Measurements from ENCODE around the gene BDH1. TPM values are rescaled to one million over a fixed set of nuclear protein-coding genes. Genes with fewer than 3 reads are reported as not detected.

The BDH1 gene
- total RNA-seq, 2 donors from 2014 or later = 32.5 to 49.0 TPM

DNA sequence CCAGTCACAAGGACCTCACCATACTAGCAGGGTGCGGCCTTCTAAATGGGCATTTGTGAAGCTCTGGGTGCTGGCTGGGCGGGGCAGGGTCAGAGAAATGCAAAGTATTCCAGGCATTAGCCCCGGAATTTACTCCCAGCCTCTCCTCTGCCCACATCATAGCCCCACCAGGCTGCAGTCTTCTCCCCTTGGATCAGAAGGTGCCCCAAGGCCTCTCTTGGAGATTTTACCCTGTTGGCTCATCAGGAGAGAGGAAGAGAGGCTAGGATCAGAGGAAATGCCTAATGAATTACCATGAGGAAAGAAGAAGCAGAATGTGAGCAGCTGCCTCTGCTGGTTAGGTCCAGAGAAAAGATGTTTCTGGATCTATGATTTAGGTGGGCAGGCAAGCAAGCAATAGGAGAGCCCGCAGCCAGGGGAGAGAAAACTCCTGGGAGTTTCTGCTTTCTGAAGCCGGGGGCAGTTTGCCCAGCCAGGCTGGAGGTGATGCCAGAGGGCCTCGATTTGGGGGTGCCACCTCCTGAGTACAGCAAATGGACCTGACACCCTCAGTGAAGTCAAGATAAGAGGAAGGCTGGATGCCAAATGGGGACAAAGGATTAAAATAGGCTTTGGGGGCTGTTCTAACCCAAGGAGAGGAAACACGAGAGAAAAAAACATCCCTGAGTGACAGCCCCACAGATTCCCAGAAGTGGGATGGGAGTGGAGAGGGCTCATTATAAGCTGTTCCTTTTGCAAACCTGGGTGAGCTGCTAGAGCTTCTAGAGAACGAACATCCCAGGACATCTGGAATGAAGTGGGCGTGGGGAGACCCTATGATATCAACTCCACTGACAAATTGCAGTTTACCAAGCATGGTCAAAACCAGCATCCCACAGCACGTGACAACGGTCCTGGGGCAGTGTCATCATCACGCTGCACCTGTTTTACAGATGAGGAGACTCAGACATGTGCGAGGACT is 65.4 kb downstream of the BDH1 start:
- Histone ChIP-seq H3K4me1 (ENCODE audit: control insufficient read depth, insufficient read depth, low read length) (peaks cover 2% of the 10 kb centered on the region), H3K27ac (ENCODE audit: low read depth, low read length) (no peak overlapping the region), H3K36me3 (ENCODE audit: control insufficient read depth, insufficient read depth, low read length) (no peaks in the 10 kb centered on the region), H3K9me3 (ENCODE audit: control insufficient read depth, low read length) (no peaks in the 10 kb centered on the region), H3K9ac (ENCODE audit: extremely low read depth, low read length, poor library complexity, severe bottlenecking) (no peak overlapping the region), H3K27me3 (ENCODE audit: control insufficient read depth, insufficient read depth, low read length, poor library complexity, severe bottlenecking) (no peaks in the 10 kb centered on the region), H3K4me3 (ENCODE audit: low read length) (no peak overlapping the region)
- no peak overlapping the region for H3K4me3 Mint-ChIP-seq
- no peaks in the 10 kb centered on the region for H3K36me3 Mint-ChIP-seq (ENCODE audit: low read depth)
- TF ChIP-seq, protein P1, sequence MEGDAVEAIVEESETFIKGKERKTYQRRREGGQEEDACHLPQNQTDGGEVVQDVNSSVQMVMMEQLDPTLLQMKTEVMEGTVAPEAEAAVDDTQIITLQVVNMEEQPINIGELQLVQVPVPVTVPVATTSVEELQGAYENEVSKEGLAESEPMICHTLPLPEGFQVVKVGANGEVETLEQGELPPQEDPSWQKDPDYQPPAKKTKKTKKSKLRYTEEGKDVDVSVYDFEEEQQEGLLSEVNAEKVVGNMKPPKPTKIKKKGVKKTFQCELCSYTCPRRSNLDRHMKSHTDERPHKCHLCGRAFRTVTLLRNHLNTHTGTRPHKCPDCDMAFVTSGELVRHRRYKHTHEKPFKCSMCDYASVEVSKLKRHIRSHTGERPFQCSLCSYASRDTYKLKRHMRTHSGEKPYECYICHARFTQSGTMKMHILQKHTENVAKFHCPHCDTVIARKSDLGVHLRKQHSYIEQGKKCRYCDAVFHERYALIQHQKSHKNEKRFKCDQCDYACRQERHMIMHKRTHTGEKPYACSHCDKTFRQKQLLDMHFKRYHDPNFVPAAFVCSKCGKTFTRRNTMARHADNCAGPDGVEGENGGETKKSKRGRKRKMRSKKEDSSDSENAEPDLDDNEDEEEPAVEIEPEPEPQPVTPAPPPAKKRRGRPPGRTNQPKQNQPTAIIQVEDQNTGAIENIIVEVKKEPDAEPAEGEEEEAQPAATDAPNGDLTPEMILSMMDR (conservative IDR thresholded peaks at IDR 0.05) = no peak
- peak; percentile 69 for DNase-seq
- peaks cover 2% of the 10 kb centered on the region for H3K4me1 Mint-ChIP-seq
- H3K27me3 Mint-ChIP-seq (ENCODE audit: insufficient read depth) = peaks cover 2% of the 10 kb centered on the region
- WGBS, 2 experiments (ENCODE audit: insufficient coverage in 1 of 2, insufficient read length in 1 of 2) = 90 to 96% methylated on average over 7 to 13 of the region's 13 CpGs
- no peak overlapping the region for H3K27ac Mint-ChIP-seq
- no peaks in the 10 kb centered on the region for H3K9me3 Mint-ChIP-seq

DNA sequence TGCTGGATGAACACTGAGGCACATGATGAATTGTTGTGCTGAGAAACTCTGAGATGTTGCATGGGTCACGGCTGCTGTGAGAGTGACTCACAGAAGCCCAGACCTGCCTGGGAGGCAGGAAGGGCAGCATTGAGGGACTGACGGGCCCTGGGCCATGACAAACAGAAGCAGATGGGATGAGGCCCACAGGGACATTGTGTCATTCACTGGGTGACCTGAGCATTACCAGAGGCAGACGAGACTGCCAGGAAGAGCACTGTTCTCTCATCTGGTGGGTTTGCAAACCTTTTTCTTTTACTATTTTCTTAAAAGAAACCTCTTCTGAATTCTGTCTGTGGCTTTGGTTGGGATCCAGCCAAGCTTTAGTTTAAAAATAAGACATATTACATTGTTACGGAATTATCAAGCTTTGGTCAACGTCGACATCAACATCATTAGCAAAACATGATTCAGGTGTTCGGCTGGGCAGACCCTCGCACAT is 67.8 kb downstream of the BDH1 start:
- Histone ChIP-seq H3K9ac (ENCODE audit: extremely low read depth, low read length, poor library complexity, severe bottlenecking) (no peak overlapping the region), H3K27me3 (ENCODE audit: control insufficient read depth, insufficient read depth, low read length, poor library complexity, severe bottlenecking) (no peaks in the 10 kb centered on the region), H3K4me3 (ENCODE audit: low read length) (no peak overlapping the region), H3K4me1 (ENCODE audit: control insufficient read depth, insufficient read depth, low read length) (peaks cover 2% of the 10 kb centered on the region), H3K27ac (ENCODE audit: low read depth, low read length) (no peak overlapping the region), H3K36me3 (ENCODE audit: control insufficient read depth, insufficient read depth, low read length) (no peaks in the 10 kb centered on the region), H3K9me3 (ENCODE audit: control insufficient read depth, low read length) (no peaks in the 10 kb centered on the region)
- no peak for DNase-seq
- Mint-ChIP-seq H3K4me1 (peaks cover 2% of the 10 kb centered on the region), H3K36me3 (ENCODE audit: low read depth) (no peaks in the 10 kb centered on the region), H3K9me3 (no peaks in the 10 kb centered on the region), H3K27me3 (ENCODE audit: insufficient read depth) (no peaks in the 10 kb centered on the region), H3K27ac (no peak overlapping the region), H3K4me3 (no peak overlapping the region)
- TF ChIP-seq, protein P1 (conservative IDR thresholded peaks at IDR 0.05) = no peak
- 90 to 95% methylated on average over 3 to 8 of the region's 8 CpGs for WGBS, 2 experiments (ENCODE audit: insufficient coverage in 1 of 2, insufficient read length in 1 of 2)

DNA sequence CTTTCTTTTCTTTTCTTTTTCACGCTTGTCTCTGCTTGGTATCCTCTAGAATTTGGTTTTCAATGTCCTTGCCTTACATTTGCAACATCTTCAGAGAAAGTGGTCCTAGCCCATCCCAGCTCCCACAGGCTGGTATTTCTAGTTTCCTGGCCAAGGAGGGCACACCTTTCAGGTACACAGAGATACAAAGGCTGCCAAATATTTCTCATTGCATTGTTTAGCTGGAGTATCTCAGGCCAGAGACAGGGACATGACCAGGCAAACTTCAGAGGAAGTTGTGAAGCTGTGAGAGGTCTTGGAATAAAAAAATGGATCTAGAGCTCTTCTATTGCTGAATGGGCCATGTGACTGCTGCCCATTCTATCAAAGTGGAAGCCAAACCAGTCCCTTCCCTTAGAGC is 68.9 kb downstream of the BDH1 start:
- Histone ChIP-seq H3K36me3 (ENCODE audit: control insufficient read depth, insufficient read depth, low read length) (no peaks in the 10 kb centered on the region), H3K27me3 (ENCODE audit: control insufficient read depth, insufficient read depth, low read length, poor library complexity, severe bottlenecking) (no peaks in the 10 kb centered on the region), H3K27ac (ENCODE audit: low read depth, low read length) (no peak overlapping the region), H3K9ac (ENCODE audit: extremely low read depth, low read length, poor library complexity, severe bottlenecking) (no peak overlapping the region), H3K9me3 (ENCODE audit: control insufficient read depth, low read length) (no peaks in the 10 kb centered on the region), H3K4me1 (ENCODE audit: control insufficient read depth, insufficient read depth, low read length) (peaks cover 2% of the 10 kb centered on the region), H3K4me3 (ENCODE audit: low read length) (no peak overlapping the region)
- WGBS, 2 experiments (ENCODE audit: insufficient coverage in 1 of 2, insufficient read length in 1 of 2) = 89 to 93% methylated on average over 1 of the region's 1 CpG
- Mint-ChIP-seq H3K27ac (no peak overlapping the region), H3K4me3 (no peak overlapping the region), H3K4me1 (peaks cover 12% of the 10 kb centered on the region), H3K27me3 (ENCODE audit: insufficient read depth) (no peaks in the 10 kb centered on the region), H3K36me3 (ENCODE audit: low read depth) (no peaks in the 10 kb centered on the region), H3K9me3 (no peaks in the 10 kb centered on the region)
- TF ChIP-seq, protein P1 (conservative IDR thresholded peaks at IDR 0.05) = no peak
- no peak for DNase-seq

Measured in endodermal cell (in vitro differentiated cells).